ENCODE measurements around the gene RPN2.

The RPN2 gene

DNA sequence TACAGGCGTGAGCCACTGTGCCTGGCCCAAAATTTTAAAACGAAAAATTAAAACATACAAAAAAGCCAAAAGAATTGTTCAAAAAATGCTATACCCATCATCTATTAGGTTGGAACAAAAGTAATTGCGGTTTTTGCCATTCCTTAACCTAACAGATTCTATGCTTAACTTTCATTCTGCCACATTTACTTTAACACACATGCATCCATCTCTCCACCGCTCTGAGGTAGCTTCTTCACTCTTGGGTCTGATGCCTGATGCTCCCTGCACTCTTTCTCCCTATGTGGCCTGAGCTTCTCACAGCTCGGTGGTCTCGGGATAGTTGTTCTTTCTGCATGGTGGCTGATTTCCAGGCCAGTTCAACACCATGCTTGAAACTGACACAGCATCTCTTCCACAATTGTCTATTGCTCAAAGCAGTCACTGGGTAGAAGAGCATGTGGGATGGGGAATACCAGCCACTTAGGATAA, 105.6 kb downstream of the RPN2 start:
- FAIRE-seq = no peak
- TF ChIP-seq, protein P1, sequence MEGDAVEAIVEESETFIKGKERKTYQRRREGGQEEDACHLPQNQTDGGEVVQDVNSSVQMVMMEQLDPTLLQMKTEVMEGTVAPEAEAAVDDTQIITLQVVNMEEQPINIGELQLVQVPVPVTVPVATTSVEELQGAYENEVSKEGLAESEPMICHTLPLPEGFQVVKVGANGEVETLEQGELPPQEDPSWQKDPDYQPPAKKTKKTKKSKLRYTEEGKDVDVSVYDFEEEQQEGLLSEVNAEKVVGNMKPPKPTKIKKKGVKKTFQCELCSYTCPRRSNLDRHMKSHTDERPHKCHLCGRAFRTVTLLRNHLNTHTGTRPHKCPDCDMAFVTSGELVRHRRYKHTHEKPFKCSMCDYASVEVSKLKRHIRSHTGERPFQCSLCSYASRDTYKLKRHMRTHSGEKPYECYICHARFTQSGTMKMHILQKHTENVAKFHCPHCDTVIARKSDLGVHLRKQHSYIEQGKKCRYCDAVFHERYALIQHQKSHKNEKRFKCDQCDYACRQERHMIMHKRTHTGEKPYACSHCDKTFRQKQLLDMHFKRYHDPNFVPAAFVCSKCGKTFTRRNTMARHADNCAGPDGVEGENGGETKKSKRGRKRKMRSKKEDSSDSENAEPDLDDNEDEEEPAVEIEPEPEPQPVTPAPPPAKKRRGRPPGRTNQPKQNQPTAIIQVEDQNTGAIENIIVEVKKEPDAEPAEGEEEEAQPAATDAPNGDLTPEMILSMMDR (IDR thresholded peaks at IDR 0.05; ENCODE audit: insufficient read depth, missing control alignments) = no peak
- no peak for DNase-seq (ENCODE audit: insufficient read length, low spot score)

DNA sequence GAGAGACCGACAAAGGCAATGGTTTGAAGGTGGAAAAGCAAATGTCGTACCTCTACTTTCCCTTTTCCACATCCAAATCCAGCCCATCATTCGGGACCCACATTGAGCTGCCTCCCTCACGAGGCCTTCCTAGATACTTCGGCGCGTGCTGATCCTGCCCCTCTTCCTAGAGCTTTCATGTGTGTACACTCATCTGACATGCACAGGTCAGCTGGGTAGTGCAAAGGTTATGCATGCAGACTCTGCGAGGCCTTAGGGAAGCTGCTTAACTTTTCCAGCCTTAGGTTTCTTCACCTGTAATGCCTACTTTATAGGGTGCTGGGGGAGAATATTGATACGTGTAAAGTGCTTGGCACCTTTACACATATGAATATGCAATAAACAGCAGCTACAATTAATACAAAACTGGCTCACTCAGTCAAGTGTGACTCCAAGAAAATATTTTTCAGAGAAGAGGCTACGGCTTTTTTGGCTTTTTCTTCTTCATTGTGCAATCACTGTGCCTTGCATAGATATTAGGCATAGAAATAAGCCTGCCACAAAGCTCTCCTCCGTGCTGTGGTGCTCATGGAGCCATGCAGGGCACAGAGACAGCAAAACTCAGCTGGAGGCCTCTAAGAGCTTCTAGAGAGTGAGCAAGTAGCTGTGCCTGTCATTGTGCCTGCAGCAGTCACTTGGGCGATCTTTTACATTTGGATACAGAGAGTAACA, 106.7 kb downstream of the RPN2 start:
- TF ChIP-seq, protein P1 (IDR thresholded peaks at IDR 0.05; ENCODE audit: insufficient read depth, missing control alignments) = no peak
- no peak for DNase-seq (ENCODE audit: insufficient read length, low spot score)
- no peak for FAIRE-seq

DNA sequence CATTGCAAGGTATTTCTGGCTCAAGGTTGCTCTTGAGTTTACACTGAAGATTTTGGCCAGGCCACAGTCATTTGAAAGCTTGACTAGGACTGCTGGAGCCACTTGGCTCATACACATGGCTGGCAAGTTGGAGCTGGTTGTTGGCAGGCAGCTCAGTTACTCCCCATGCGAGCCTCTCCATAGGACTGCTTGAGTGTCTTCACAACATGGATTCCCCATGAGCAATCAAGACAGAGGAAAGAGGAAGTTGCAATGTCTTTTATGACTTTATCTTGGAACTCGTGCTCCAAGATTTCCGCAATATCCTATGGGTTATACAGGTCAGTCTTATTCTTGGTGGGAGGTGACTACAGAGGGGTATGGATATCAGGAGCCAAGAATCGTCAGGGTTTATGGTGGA, 109.0 kb downstream of the RPN2 start:
- DNase-seq (ENCODE audit: insufficient read length, low spot score) (no peak), FAIRE-seq (no peak)
- TF ChIP-seq, protein P1 (IDR thresholded peaks at IDR 0.05; ENCODE audit: insufficient read depth, missing control alignments) = no peak

DNA sequence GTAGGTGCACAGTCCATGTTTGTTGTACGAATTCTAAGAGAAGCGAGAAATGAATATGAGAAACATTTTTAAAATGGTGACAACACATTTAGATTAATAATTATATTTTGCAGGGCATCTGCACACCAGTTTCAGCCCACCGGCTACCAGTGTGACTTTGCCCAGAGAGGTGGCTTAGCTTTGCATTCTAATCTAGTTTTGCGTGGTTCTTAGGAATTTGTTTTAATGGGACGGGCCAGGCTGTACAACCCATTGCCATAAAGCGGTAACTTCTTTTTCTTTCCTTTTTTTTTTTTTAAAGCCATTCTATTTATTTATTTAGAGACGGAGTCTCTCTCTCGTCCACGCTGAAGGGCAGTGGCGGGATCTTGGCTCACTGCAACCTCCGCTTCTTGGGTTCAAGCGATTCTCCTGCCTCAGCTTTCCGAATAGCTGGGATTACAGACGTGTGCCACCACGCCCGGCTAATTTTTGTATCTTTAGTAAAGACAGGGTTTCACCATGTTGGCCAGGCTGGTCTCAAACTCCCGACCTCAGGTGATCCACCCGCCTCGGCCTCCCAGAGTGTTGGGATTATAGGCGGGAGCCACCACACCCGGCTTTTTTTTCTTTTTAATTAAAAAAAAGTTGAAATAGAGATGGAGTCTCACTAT, 111.2 kb downstream of the RPN2 start:
- no peak for FAIRE-seq
- TF ChIP-seq, protein P1 (IDR thresholded peaks at IDR 0.05; ENCODE audit: insufficient read depth, missing control alignments) = no peak
- DNase-seq (ENCODE audit: insufficient read length, low spot score) = no peak

All from D721Med (cell line).